HG03520 (cell line): ENCODE data around the gene RABAC1.
"Not testable (repeated sequence)": the region's sequence is repeated elsewhere in the genome, so short reads cannot be mapped to it uniquely, and the experiment has no call there.

Experiments used
- ATAC-seq: cut with Tn5 transposase; IDR thresholded peaks from one replicate; pipeline ENCODE4 v1.9.1; 2021; ENCODE audit warnings: mild to moderate bottlenecking, moderate library complexity; ENCODE audit not compliant: unreplicated experiment

The RABAC1 gene

GRCh38 chr19:41947091-41947490 lies 12.0 kb downstream of the RABAC1 start:
- no peak for ATAC-seq

GRCh38 chr19:41945135-41945766 lies 13.9 kb downstream of the RABAC1 start:
- peak; percentile 70 for ATAC-seq

- no peak for ATAC-seq
Observed at GRCh38 chr19:41944336-41944735, 14.8 kb downstream of the RABAC1 start.

GRCh38 chr19:41941410-41942202 lies 17.5 kb downstream of the RABAC1 start:
- no peak for ATAC-seq

- ATAC-seq: no peak
Observed at GRCh38 chr19:41940731-41941409, 18.3 kb downstream of the RABAC1 start.

GRCh38 chr19:41939861-41940730 lies 19.0 kb downstream of the RABAC1 start:
- no peak for ATAC-seq

- ATAC-seq: not testable (repeated sequence)
Observed at GRCh38 chr19:41939209-41939608, 19.9 kb downstream of the RABAC1 start.

GRCh38 chr19:41937525-41938468 lies 21.3 kb downstream of the RABAC1 start:
- ATAC-seq: no peak

GRCh38 chr19:41936961-41937360 lies 22.2 kb downstream of the RABAC1 start:
- no peak for ATAC-seq

GRCh38 chr19:41936416-41936850 lies 22.7 kb downstream of the RABAC1 start:
- ATAC-seq: no peak

GRCh38 chr19:41935760-41936415 lies 23.2 kb downstream of the RABAC1 start:
- no peak for ATAC-seq

GRCh38 chr19:41934849-41935374 lies 24.2 kb downstream of the RABAC1 start:
- ATAC-seq: peak; percentile 68

- no peak for ATAC-seq
Observed at GRCh38 chr19:41933693-41934426, 25.3 kb downstream of the RABAC1 start.

- no peak for ATAC-seq
Observed at GRCh38 chr19:41932720-41933332, 26.3 kb downstream of the RABAC1 start.

GRCh38 chr19:41932259-41932719 lies 26.8 kb downstream of the RABAC1 start:
- ATAC-seq: no peak

GRCh38 chr19:41930926-41931592 lies 28.1 kb downstream of the RABAC1 start:
- ATAC-seq: no peak

GRCh38 chr19:41930322-41930722 lies 28.8 kb downstream of the RABAC1 start:
- ATAC-seq: no peak
